IMR-90 (cell line): ENCODE data around the gene AJM1. TPM values are rescaled to one million over a fixed set of nuclear protein-coding genes. Genes with fewer than 3 reads are reported as not detected.

ENCODE experiments used
- ATAC-seq: fragments of 200-7000 bp; cut with Tn5 transposase; 2 replicates; pipeline ENCODE4 v1.9.1; 2020; ENCODE audit warnings: low read depth, mild to moderate bottlenecking, moderate library complexity
- BruUV-seq: library from RNA; stranded (reverse); fragments of 400-500 nt; replicated peaks from 2 replicates; lab custom pipeline; 2021; lab: Mats Ljungman, UMichigan
- CTCF ChIA-PET: fragments of 300-600 bp; formaldehyde crosslinking; extraction: SDS; loops from one replicate; lab custom pipeline; 2021; ENCODE audit warnings: antibody characterized with exemption; lab: Yijun Ruan, JAX
- POLR2A ChIA-PET: fragments of 300-600 bp; sonication (Branson Sonifier 250); formaldehyde crosslinking; loops from one replicate; lab custom pipeline; 2022; ENCODE audit warnings: antibody characterized with exemption; ENCODE audit not compliant: unreplicated experiment; lab: Charles Lee
- DNase-seq: peaks from one replicate; pipeline ENCODE4 v3.0.0; 2013
- H2AFZ ChIP-seq: replicated peaks from 2 replicates; pipeline ENCODE3; 2013; ENCODE audit warnings: low read length, mild to moderate bottlenecking; ENCODE audit not compliant: poor library complexity
- H2AK5ac ChIP-seq: 2 replicates; pipeline ENCODE4 v1.6.1; 2013; ENCODE audit warnings: low read depth, low read length, inconsistent platforms
- H2AK9ac ChIP-seq: replicated peaks from 2 replicates; pipeline ENCODE3; 2013; ENCODE audit warnings: mild to moderate bottlenecking, low read depth, low read length, moderate library complexity; ENCODE audit not compliant: poor library complexity
- H2BK120ac ChIP-seq: 2 replicates; pipeline ENCODE4 v1.6.1; 2013; ENCODE audit warnings: low read depth, low read length, inconsistent platforms
- H2BK15ac ChIP-seq: 3 replicates; pipeline ENCODE4 v1.6.1; 2013; ENCODE audit warnings: low read depth, low read length, inconsistent platforms
- H2BK20ac ChIP-seq: 2 replicates; pipeline ENCODE4 v1.6.1; 2013; ENCODE audit warnings: low read depth, mild to moderate bottlenecking, inconsistent platforms, low read length, moderate library complexity
- H2BK5ac ChIP-seq: 2 replicates; pipeline ENCODE4 v1.6.1; 2013; ENCODE audit warnings: mild to moderate bottlenecking, low read depth, low read length, inconsistent platforms; ENCODE audit not compliant: poor library complexity, severe bottlenecking
- H3K14ac ChIP-seq: replicated peaks from 2 replicates; pipeline ENCODE4 v1.6.1; 2013; ENCODE audit warnings: low read depth, low read length, inconsistent platforms
- H3K18ac ChIP-seq: 2 replicates; pipeline ENCODE4 v1.6.1; 2013; ENCODE audit warnings: low read depth, low read length, control low read depth
- H3K23ac ChIP-seq: 2 replicates; pipeline ENCODE4 v1.6.1; 2013; ENCODE audit warnings: low read depth, low read length, inconsistent platforms
- H3K27ac ChIP-seq: 2 replicates; pipeline ENCODE4 v1.5.1; 2013; ENCODE audit warnings: mild to moderate bottlenecking, control low read depth, low read length; ENCODE audit not compliant: insufficient read depth
- H3K27me3 ChIP-seq: 2 replicates; pipeline ENCODE4 v1.6.1; 2013; ENCODE audit warnings: low read length; ENCODE audit not compliant: control insufficient read depth, insufficient read depth
- H3K36me3 ChIP-seq: 2 replicates; pipeline ENCODE4 v1.6.1; 2013; ENCODE audit warnings: low read length, mixed read lengths; ENCODE audit not compliant: control insufficient read depth, insufficient read depth
- H3K4ac ChIP-seq: 2 replicates; pipeline ENCODE4 v1.6.1; 2013; ENCODE audit warnings: low read depth, low read length, inconsistent platforms
- H3K4me1 ChIP-seq: 2 replicates; pipeline ENCODE4 v1.6.1; 2013; ENCODE audit warnings: low read length, mixed read lengths; ENCODE audit not compliant: control insufficient read depth, insufficient read depth
- H3K4me2 ChIP-seq: 2 replicates; pipeline ENCODE4 v1.6.1; 2013; ENCODE audit warnings: low read depth, mild to moderate bottlenecking, control low read depth, low read length, moderate library complexity
- H3K4me3 ChIP-seq: 2 replicates; pipeline ENCODE4 v1.5.1; 2013; ENCODE audit warnings: low read depth, mild to moderate bottlenecking, control low read depth, low read length, moderate library complexity; ENCODE audit not compliant: insufficient read depth
- H3K56ac ChIP-seq: 2 replicates; pipeline ENCODE4 v1.6.1; 2013; ENCODE audit warnings: low read length, inconsistent platforms; ENCODE audit not compliant: insufficient read depth; ENCODE audit errors: extremely low read depth
- H3K79me1 ChIP-seq, 2 experiments: 2 replicates each; pipeline ENCODE4 v1.6.1; 2013; ENCODE audit warnings: low read length in 2 of 2, inconsistent platforms in 1 of 2, low read depth in 1 of 2
- H3K9ac ChIP-seq: 2 replicates; pipeline ENCODE4 v1.6.1; 2013; ENCODE audit warnings: low read depth, low read length, control low read depth
- H3K9me1 ChIP-seq: 2 replicates; pipeline ENCODE4 v1.6.1; 2013; ENCODE audit warnings: low read length, inconsistent platforms; ENCODE audit not compliant: insufficient read depth
- H3K9me3 ChIP-seq: 2 replicates; pipeline ENCODE4 v1.6.1; 2013; ENCODE audit warnings: low read length; ENCODE audit not compliant: control insufficient read depth, insufficient read depth
- H4K20me1 ChIP-seq: 2 replicates; pipeline ENCODE4 v1.6.1; 2013; ENCODE audit warnings: low read length, inconsistent platforms; ENCODE audit not compliant: insufficient read depth
- H4K5ac ChIP-seq: 2 replicates; pipeline ENCODE4 v1.6.1; 2013; ENCODE audit warnings: mild to moderate bottlenecking, low read depth, low read length, control low read depth
- H4K8ac ChIP-seq, 2 experiments: 2 replicates each; pipeline ENCODE4 v1.6.1; 2013; ENCODE audit warnings: low read depth in 2 of 2, low read length in 2 of 2, control low read depth in 1 of 2, inconsistent platforms in 1 of 2
- H4K91ac ChIP-seq: 2 replicates; pipeline ENCODE4 v1.6.1; 2013; ENCODE audit warnings: low read depth, low read length, inconsistent platforms; ENCODE audit not compliant: insufficient read depth
- BHLHE40 ChIP-seq: fragments of 150-350 bp; IDR thresholded peaks from 2 replicates; pipeline ENCODE4 v1.6.1; 2016; ENCODE audit warnings: mild to moderate bottlenecking, low read depth, low read length
- CEBPB ChIP-seq: IDR thresholded peaks from 2 replicates; pipeline ENCODE4 v1.6.1; 2012; ENCODE audit warnings: low read depth, low read length, improper control_type of control experiment
- CHD1 ChIP-seq: IDR thresholded peaks from 2 replicates; pipeline ENCODE4 v1.6.1; 2012; ENCODE audit warnings: low read depth, low read length, improper control_type of control experiment
- CTCF ChIP-seq: conservative IDR thresholded peaks from 2 replicates; pipeline ENCODE4 v1.5.1; 2012; ENCODE audit warnings: mild to moderate bottlenecking, low read depth, low read length, improper control_type of control experiment
- FOS ChIP-seq: fragments of 150-350 bp; IDR thresholded peaks from 2 replicates; pipeline ENCODE4 v1.6.1; 2016; ENCODE audit warnings: low read depth, low read length
- MAFK ChIP-seq: IDR thresholded peaks from 2 replicates; pipeline ENCODE4 v1.6.1; 2012; ENCODE audit warnings: low read depth, low read length, improper control_type of control experiment
- MAZ ChIP-seq: IDR thresholded peaks from 2 replicates; pipeline ENCODE4 v1.6.1; 2012; ENCODE audit warnings: low read depth, mild to moderate bottlenecking, low read length, improper control_type of control experiment, moderate library complexity, borderline replicate concordance
- MXI1 ChIP-seq: IDR thresholded peaks from 2 replicates; pipeline ENCODE4 v1.6.1; 2012; ENCODE audit warnings: low read depth, mild to moderate bottlenecking, low read length, moderate library complexity, borderline replicate concordance
- POLR2A ChIP-seq: IDR thresholded peaks from 2 replicates; pipeline ENCODE4 v1.6.1; 2012; ENCODE audit warnings: mild to moderate bottlenecking, low read depth, low read length
- RAD21 ChIP-seq: IDR thresholded peaks from 2 replicates; pipeline ENCODE4 v1.6.1; 2012; ENCODE audit warnings: low read length, improper control_type of control experiment
- RFX5 ChIP-seq: IDR thresholded peaks from 2 replicates; pipeline ENCODE4 v1.8.0; 2012; ENCODE audit warnings: low read depth, mild to moderate bottlenecking, low read length, moderate library complexity
- USF2 ChIP-seq: fragments of 150-350 bp; IDR thresholded peaks from 2 replicates; pipeline ENCODE4 v1.6.1; 2017; ENCODE audit warnings: mild to moderate bottlenecking, antibody characterized with exemption, low read length, low read depth
- WGBS, 2 experiments: methylation state at CpG; one replicate each; pipeline versions ENCODE4 v1.1.5 to v1.1.7; 2013; ENCODE audit warnings: missing lambda C conversion rate in 2 of 2; ENCODE audit not compliant: insufficient read length in 1 of 2; ENCODE audit errors: extremely low coverage in 2 of 2; 5-methylcytosine and 5-hydroxymethylcytosine counted together
- dilution Hi-C: fragments of 300-500 bp; cut with HindIII; formaldehyde crosslinking; loops from one replicate; pipeline ENCODE4 v1.14.3; 2018; ENCODE audit warnings: low sequenced_read_pairs; ENCODE audit not compliant: unreplicated experiment
- in situ Hi-C: fragments of 300-500 bp; cut with MboI; formaldehyde crosslinking; loops from 3 replicates; pipeline ENCODE4 v1.14.3; 2019; ENCODE audit warnings: low sequenced_read_pairs, inconsistent platforms, mixed read lengths
- intact Hi-C: fragments of 100-400 bp; cut with micrococcal nuclease; formaldehyde crosslinking; loops from 2 replicates; pipeline ENCODE4 v1.10.0; 2022
- polyA plus RNA-seq, 3 experiments: library from polyadenylated mRNA; depleted of rRNA; stranded (reverse); fragments of >200 nt; gene quantifications; 2 replicates each; pipeline ENCODE4 v1.2.3, GENCODE V29; 2012; ENCODE audit warnings: low replicate concordance in 1 of 3
- total RNA-seq: library from RNA; depleted of rRNA; stranded (reverse); fragments of >200 nt; gene quantifications from 2 replicates; pipeline ENCODE4 v1.2.3, GENCODE V29; 2012

The AJM1 gene
- total and polyA plus RNA-seq, 2 of the 4 experiments (the other 2 are of a cell fraction), result 0.18 to 1.5 TPM

- TF ChIP-seq MAFK, result no peak
- TF ChIP-seq RAD21, result no peak
- TF ChIP-seq POLR2A, result no peak
These were observed 6.1 kb upstream of the AJM1 start (continued) for GRCh38 chr9:136835932-136836904.

GRCh38 chr9:136837146-136837855 lies 5.0 kb upstream of the AJM1 start:
- Histone ChIP-seq H3K36me3 (peaks cover 21% of the 10 kb centered on the region), H4K5ac (no peak overlapping the region), H2AFZ (no peak overlapping the region), H3K9me3 (no peaks in the 10 kb centered on the region), H2BK5ac (no peak overlapping the region), H3K9ac (no peak overlapping the region), H2AK5ac (no peak overlapping the region), H3K18ac (no peak overlapping the region), H2AK9ac (no peak overlapping the region), H3K79me1 (peaks cover 0 to 6% of the 10 kb centered on the region in 2 experiments; a peak in 1 of 4 replicates), H2BK20ac (no peak overlapping the region), H2BK120ac (no peak overlapping the region), H3K4me2 (no peak overlapping the region), H4K8ac (no peak overlapping the region), H4K91ac (no peak overlapping the region), H3K14ac (no peak overlapping the region), H3K9me1 (peaks cover 7% of the 10 kb centered on the region; the same call in 1 of the 2 replicates), H3K27me3 (no peaks in the 10 kb centered on the region), H3K23ac (no peak overlapping the region), H3K4ac (no peak overlapping the region), H3K27ac (no peak overlapping the region), H4K20me1 (peaks cover 14% of the 10 kb centered on the region), H3K4me3 (no peak overlapping the region), H2BK15ac (no peak overlapping the region), H3K56ac (no peak overlapping the region), H3K4me1 (peaks cover 9% of the 10 kb centered on the region)
- DNase-seq (no peak), ATAC-seq (no peak)
- ChIA-PET POLR2A (no interaction called here), CTCF (no interaction called here)
- 97% methylated on average over 9 of the region's 27 CpGs; no CpG with 5 or more reads in 1 of the 2 experiments for WGBS, 2 experiments
- dilution Hi-C loops, result no loop called here
- BruUV-seq, result no TSS peak
- in situ Hi-C loops, result no loop called here
- intact Hi-C loops, result no loop called here
- TF ChIP-seq CTCF (no peak), CHD1 (no peak), FOS (no peak), RAD21 (no peak), CEBPB (no peak), MXI1 (no peak), BHLHE40 (no peak), RFX5 (no peak), MAZ (no peak), USF2 (no peak), POLR2A (no peak)
